22Rv1 (cell line): ENCODE measurements around the gene MYL5.
"Not testable (repeated sequence)": the region's sequence is repeated elsewhere in the genome, so short reads cannot be mapped to it uniquely, and the experiment has no call there.

ENCODE experiments used
- H3K27ac ChIP-seq: fragments of 450-650 bp; 2 replicates; pipeline ENCODE4 v1.5.1; 2017
- ZFX ChIP-seq: fragments of 450-650 bp; IDR thresholded peaks from 2 replicates; pipeline ENCODE4 v1.6.1; 2017; ENCODE audit warnings: antibody characterized with exemption, borderline replicate concordance
- TF ChIP-seq, protein P1 (sequence below): fragments of 450-650 bp; IDR thresholded peaks from 2 replicates; pipeline ENCODE4 v1.5.1; 2017; ENCODE audit warnings: mild to moderate bottlenecking

Gene MYL5

GRCh38 chr4:633976-634598 lies 40.3 kb upstream of the MYL5 start:
- no peak for TF ChIP-seq ZFX
- TF ChIP-seq, protein P1, sequence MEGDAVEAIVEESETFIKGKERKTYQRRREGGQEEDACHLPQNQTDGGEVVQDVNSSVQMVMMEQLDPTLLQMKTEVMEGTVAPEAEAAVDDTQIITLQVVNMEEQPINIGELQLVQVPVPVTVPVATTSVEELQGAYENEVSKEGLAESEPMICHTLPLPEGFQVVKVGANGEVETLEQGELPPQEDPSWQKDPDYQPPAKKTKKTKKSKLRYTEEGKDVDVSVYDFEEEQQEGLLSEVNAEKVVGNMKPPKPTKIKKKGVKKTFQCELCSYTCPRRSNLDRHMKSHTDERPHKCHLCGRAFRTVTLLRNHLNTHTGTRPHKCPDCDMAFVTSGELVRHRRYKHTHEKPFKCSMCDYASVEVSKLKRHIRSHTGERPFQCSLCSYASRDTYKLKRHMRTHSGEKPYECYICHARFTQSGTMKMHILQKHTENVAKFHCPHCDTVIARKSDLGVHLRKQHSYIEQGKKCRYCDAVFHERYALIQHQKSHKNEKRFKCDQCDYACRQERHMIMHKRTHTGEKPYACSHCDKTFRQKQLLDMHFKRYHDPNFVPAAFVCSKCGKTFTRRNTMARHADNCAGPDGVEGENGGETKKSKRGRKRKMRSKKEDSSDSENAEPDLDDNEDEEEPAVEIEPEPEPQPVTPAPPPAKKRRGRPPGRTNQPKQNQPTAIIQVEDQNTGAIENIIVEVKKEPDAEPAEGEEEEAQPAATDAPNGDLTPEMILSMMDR, result no peak
- H3K27ac ChIP-seq, result no peak overlapping the region

DNA sequence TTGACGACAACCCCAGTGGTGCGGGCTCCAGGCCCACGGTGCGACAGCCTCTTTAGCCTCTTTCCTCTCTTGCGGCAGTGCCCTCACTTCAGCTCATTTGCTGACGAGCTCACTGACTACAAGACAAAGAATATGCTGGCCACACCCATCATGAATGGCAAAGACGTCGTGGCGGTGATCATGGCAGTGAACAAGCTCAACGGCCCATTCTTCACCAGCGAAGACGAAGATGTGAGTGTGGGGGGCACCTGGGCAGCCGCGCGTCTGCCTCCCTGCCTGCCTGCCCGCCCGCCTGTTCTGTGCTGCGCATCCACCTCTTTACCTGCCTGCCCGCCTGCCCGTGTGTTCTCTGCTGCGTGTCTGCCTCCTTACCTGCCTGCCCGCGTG lies 39.8 kb upstream of the MYL5 start:
- H3K27ac ChIP-seq, result no peak overlapping the region
- TF ChIP-seq, protein P1, result no peak
- TF ChIP-seq ZFX, result no peak

DNA sequence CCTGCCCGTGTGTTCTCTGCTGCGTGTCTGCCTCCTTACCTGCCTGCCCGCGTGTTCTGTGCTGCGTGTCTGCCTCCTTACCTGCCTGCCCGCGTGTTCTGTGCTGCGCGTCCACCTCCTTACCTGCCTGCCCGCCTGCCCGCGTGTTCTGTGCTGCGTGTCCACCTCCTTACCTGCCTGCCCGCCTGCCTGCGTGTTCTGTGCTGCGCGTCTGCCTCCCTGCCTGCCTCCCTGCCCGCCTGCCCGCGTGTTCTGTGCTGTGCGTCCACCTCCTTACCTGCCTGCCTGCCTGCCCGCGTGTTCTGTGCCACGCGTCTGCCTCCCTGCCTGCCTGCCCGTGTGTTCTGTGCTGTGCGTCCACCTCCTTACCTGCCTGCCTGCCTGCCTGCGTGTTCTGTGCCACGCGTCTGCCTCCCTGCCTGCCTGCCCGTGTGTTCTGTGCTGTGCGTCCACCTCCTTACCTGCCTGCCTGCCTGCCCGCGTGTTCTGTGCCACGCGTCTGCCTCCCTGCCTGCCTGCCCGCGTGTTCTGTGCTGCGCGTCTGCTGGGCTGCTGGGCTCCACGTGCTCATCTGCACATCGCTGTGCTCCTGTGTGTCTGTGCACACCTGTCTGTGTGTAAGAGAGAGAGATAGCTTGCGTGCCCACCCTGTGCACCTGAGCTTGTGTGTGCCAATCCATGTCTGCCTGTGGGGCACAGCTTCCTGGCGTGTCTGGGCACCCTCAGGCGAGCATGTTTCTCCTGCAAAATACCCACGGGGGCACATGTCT lies 39.1 kb upstream of the MYL5 start:
- H3K27ac ChIP-seq, result not testable (repeated sequence)

DNA sequence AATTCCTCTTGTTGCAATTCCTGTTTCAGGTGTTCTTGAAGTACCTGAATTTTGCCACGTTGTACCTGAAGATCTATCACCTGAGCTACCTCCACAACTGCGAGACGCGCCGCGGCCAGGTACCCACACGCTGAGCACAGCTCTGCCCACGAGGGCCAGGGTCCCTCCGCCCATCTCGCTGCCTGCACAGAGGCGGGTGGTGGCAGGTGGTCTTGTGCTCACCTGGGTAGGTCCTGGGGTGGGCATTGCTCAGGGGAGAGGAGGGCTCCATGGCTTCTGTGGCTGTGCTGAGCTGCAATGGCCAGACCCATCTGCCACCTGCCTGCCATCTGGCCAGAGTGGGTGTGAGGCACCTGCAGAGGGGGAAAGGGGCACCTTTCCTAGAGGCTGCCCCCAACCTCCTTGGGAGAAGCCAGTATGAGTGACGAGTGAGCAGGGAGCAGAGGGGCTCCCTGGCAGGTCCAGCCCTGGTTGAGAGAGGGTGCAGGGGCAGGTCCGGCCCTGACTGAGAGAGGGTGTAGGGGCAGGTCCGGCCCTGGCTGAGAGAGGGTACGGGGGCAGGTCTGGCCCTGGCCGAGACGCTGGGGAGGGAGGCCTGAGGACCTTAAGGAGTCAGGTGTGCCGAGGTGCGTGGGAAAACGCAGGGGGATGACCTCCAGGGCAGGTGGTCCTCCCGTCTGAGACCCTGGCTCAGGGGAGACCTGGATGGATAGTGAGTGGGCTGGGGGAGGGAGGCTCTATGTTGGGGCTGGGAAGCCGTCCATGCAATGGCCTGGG lies 38.3 kb upstream of the MYL5 start:
- TF ChIP-seq, protein P1, result no peak
- no peak for TF ChIP-seq ZFX
- H3K27ac ChIP-seq, result no peak overlapping the region

- TF ChIP-seq, protein P1, result no peak
- no peak for TF ChIP-seq ZFX
These were observed 37.6 kb upstream of the MYL5 start for GRCh38 chr4:636628-637159.

GRCh38 chr4:637536-638280 lies 36.6 kb upstream of the MYL5 start:
- no peak overlapping the region for H3K27ac ChIP-seq
- TF ChIP-seq ZFX, result no peak
- TF ChIP-seq, protein P1, result no peak

More at GRCh38 chr4:636628-637159, 37.6 kb upstream of the MYL5 start:
- no peak overlapping the region for H3K27ac ChIP-seq

DNA sequence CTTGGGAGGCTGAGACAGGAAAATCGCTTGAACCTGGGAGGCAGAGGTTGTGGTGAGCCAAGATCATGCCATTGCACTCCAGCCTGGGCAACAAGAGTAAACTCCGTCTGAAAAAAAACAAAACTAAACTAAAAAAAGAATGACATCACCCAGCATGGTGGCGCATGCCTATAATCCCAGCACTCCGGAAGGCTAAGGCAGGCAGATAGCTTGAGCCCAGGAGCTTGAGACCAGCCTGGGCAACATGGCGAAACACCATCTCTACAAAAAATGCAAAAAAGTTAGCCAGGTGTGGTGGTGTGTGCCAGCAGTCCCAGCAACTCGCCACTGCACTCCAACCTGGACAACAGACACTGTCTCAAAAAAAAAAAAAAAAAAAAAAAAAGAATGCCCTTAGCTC lies 32.0 kb upstream of the MYL5 start:
- H3K27ac ChIP-seq, result not testable (repeated sequence)

DNA sequence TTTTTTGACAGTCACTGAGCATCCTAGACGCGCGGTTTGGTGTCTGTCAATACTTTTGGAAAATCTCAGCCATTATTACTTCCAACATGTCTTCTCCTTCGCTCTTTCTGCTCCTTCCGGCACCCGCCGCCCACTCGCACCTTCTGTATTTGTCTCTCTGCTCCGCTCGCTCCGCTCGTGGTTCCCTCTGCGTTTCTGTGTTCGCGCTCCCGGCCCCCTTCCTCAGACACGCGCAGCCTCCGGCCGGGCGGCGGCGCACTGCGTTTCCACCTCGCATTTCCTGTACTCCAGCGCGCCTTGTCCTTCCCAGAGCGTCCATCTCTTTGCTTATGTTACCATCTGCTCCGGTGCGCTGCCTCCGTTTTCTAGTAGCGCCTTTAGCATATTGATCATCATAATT lies 27.9 kb upstream of the MYL5 start:
- TF ChIP-seq, protein P1, result peak; percentile 91
- TF ChIP-seq ZFX, result no peak
- peak overlapping the region; percentile 48 for H3K27ac ChIP-seq
